GM20000 (cell line): Measurements from ENCODE around the gene SMPD1.
A peak's percentile ranks its signal among the peaks of the same experiment; 100 is the strongest.

Experiments used
- DNase-seq: peaks from one replicate; pipeline ENCODE4 v3.0.0; 2012; ENCODE audit warnings: low spot score
- CTCF ChIP-seq: IDR thresholded peaks from 2 replicates; pipeline ENCODE4 v1.5.1; 2012; ENCODE audit warnings: mild to moderate bottlenecking, control low read depth; ENCODE audit errors: extremely low read depth, missing control alignments

Gene SMPD1

GRCh38 chr11:6443269-6444003 lies 53.2 kb downstream of the SMPD1 start:
- peak; percentile 77 for DNase-seq
- TF ChIP-seq CTCF = peak; percentile 79
